ENCODE data around the gene OXGR1. TPM values are rescaled to one million over a fixed set of nuclear protein-coding genes. Genes with fewer than 3 reads are reported as not detected.

OXGR1 gene
- total RNA-seq, 4 donors from 2014 or later = 0.22 TPM; not detected in 3

- no peak for TF ChIP-seq CTCF (IDR thresholded peaks at IDR 0.05; ENCODE audit: low read depth)
Measured at GRCh38 chr13:96996886-96997285, 2.6 kb upstream of the OXGR1 start.

- TF ChIP-seq CTCF (IDR thresholded peaks at IDR 0.05; ENCODE audit: low read depth) = no peak
Measured at GRCh38 chr13:96996107-96996506, 1.8 kb upstream of the OXGR1 start.

DNA sequence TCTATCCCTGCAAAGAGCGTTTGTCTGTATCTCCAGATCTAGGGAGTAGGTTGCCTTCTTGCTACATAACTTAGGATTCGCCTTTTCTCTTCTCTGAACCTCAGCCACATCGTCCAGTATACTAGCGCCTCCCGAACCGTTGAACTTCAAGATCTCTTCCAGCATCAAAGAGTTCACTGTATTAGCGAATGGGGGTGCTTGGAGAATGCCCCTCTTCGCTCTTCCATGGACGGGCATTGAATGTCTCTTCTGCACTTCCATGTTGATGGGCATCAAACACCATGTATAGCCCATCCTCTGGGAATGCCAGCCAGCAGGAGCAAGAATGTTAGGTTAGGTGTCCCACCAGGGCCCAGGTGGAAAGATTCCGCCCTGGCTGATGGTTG is 575 bp upstream of the OXGR1 start:
- TF ChIP-seq CTCF (IDR thresholded peaks at IDR 0.05; ENCODE audit: low read depth) = no peak

GRCh38 chr13:96993634-96994016 is 651 bp downstream of the OXGR1 start:
- no peak for TF ChIP-seq CTCF (IDR thresholded peaks at IDR 0.05; ENCODE audit: low read depth)

GRCh38 chr13:96992633-96993032 is 1.6 kb downstream of the OXGR1 start:
- no peak for TF ChIP-seq CTCF (IDR thresholded peaks at IDR 0.05; ENCODE audit: low read depth)

- TF ChIP-seq CTCF (IDR thresholded peaks at IDR 0.05; ENCODE audit: low read depth) = no peak
Measured at GRCh38 chr13:96991072-96991471, 3.2 kb downstream of the OXGR1 start.

DNA sequence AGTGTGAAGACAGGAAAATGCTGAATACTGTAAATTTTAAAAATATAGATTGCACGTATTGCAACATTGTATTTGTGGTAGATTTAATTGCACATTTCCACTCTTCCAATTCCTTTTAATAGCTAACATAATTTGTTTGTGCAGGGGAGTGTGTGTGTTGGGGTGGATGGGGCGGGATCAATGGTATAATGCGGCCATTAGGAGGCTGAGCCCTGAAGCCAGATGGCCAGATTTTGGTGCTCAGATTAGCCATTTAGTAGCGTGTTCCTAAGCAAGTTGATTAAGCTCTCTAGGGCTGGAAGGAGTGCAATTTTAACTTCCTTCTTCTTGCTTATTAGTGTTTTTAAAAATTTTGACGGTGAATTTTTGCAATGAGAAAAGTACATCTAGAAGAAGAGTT is 5.8 kb downstream of the OXGR1 start:
- no peak for TF ChIP-seq CTCF (IDR thresholded peaks at IDR 0.05; ENCODE audit: low read depth)
